SK-N-MC (cell line): Measurements from ENCODE around the gene P4HA2.

Experiments
- EZH2 ChIP-seq: fragments of 200-600 bp; sonication (generic); IDR thresholded peaks from one replicate; pipeline ENCODE4 v1.6.1; 2017; ENCODE audit warnings: antibody characterized with exemption
- POLR2AphosphoS5 ChIP-seq: IDR thresholded peaks from 2 replicates; pipeline ENCODE4 v1.6.1; 2012; ENCODE audit warnings: mild to moderate bottlenecking, low read depth, low read length, borderline replicate concordance

DNA sequence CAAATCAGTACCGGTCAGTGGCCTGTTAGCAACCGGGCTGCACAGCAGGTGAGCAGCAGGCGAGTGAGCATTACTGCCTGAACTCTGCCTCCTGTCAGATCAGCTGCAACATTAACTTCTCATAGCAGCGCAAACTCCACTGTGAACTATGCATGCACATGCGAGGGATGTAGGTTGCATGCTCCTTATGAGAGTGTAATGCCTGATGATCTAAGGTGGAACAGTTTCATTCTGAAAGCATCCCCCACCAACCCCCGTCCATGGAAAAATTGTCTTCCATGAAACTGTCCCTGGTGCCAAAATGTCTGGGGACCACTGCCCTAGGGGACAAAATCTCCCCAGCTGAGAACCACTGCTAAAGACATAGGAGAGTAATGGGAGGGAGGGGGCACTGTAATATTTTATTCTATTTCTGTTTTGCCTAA lies 51.1 kb downstream of the P4HA2 start:
- TF ChIP-seq EZH2: no peak
- TF ChIP-seq POLR2AphosphoS5: no peak
